Measurements from ENCODE around the gene LRRC74B.
"Not testable (repeated sequence)": the region's sequence is repeated elsewhere in the genome, so short reads cannot be mapped to it uniquely, and the experiment has no call there.

The LRRC74B gene, protein sequence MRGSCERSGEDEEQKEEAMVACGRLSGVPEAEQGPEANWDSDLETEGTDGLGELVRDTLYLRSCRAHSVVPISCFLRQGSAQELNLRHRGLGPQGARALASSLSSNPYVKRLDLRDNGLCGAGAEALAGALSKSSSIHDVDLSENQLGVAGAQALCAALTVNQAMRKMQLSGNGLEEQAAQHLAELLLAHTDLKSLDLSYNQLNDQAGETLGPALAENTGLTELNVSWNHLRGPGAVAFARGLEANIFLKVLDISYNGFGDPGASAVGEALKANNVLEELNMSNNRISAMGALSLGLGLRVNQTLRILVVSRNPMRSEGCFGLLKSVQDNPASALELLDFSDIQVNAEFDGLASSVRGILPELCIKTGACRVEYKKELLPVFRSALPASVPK

DNA sequence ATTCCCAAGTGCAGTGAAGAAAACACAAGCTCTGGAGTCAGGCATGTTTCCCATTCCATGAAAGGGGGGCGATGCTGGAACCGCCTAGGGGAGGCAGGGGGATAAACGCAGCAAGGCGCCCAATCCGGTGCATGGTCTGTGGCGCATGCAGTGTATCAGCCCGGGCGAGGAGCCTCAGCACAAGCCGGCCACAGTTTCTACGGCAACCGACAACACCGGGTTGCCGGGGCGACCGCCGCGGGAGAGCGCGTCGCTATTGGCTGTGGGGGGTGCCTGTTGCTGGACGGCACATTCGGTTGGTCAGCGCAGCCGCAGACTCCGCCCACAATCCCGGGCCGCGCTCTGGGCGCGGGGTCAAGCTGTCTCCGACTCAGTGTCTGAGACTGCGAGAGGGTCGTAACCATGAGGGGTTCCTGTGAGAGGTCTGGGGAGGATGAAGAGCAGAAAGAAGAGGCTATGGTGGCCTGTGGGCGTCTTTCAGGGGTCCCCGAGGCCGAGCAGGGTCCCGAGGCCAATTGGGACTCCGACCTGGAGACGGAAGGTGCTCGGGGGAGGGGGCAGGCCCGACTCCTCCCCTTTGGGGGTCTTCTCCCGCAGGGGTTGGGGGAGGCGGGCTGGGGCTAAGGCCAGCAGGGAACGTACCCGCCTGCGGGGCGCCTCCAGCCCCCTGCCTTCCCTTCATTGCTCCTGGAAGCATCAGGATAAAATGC is at the start of gene LRRC74B:
LRRC74B (plus strand) TSS at position 362 of the 710 bp plus-strand sequence; CDS start at position 403, 41 bp downstream.
- in situ Hi-C loops (cut with MboI; ENCODE audit: low sequenced_read_pairs), result no loop called here

DNA sequence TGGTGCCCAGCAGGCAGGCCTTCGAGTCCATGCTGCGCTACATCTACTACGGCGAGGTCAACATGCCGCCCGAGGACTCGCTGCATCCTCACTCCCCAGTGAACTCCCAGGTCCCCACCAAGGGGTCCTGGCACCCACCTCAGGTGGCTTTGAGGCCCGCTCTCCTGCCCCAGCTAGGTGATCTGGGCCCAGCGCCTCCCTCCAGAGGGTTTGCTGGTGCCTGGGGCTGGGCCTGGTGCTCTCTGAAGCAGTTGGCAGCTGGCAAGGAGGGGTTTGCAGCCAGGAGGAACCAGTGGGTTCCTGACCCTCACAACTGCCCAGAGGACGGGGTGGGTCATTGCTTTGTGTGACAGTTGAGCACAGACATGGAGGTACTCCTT is 49.7 kb upstream of the LRRC74B start:
- in situ Hi-C loops (cut with MboI; ENCODE audit: low sequenced_read_pairs), result no loop called here

DNA sequence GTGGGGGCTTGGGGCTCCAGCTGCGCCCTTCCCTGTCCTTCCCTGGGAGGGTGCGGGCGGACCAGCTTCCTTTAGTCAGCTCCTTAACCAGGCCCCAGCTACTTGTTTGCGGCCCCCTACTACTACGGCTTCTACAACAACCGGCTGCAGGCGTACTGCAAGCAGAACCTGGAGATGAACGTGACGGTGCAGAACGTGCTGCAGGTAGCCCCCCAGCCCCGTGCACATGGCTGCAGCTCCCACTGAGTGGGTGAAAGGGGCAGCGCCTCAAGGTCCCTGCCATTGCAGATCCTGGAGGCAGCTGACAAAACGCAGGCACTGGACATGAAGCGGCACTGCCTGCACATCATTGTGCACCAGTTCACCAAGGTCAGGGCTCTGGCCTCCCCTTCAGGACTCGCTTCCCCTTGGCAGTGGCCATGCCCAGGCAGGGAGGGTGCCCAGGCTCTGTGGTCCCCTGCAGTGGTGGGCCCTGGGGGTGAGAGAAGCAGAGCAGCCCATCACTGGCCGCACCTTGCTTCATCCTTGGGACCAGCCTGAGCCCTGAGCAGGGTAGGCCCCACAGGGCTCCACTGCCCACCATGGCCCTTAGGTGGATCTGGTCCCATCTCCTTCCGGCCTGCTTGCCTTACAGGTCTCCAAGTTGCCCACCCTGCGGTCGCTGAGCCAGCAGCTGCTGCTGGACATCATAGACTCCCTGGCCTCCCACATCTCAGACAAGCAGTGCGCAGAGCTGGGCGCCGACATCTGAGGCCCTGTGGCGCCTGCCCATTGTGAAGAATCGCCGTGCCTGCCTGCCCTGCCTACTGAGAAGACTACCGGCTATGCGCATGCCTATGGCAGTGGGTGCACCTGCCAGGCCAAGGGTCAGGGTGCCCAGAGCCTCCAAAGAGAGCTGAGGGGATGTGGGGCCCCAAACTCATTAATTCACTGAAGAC is 48.9 kb upstream of the LRRC74B start:
- in situ Hi-C loops (cut with MboI; ENCODE audit: low sequenced_read_pairs), result no loop called here

DNA sequence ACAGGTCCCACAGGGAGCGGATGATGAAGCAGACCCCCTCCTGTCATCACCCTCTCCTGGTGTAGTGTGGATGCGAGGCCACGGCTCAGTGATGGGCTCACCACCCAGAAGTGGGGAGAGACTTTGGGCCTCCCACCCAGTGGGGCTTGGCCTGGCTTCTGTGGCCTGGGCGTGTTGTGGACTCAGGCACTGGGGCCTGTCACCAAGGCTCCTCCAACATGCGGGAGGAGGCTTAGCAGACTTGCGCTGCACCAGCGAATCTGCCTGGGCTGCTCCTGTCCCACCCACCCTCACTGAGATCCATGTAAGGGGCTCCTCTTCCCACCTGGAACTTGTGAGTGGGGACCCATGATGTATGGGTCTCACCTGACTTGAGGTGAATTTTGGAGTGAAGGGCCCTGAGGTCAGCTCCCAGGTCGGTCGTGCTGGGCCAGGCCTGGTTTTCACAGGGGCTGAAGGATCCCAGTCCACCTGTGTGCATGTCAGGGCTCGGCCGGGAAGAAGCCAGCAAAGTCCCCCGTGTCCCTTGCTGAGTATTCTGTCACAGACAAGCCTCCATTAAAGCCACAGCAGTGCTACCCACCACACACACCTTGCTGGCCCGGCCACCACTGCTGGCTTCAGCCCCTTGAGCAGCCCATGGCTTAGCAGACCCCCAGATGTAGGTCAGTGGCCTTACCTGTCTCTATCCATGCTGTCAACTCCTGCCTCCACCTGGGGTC is 48.0 kb upstream of the LRRC74B start:
- in situ Hi-C loops (cut with MboI; ENCODE audit: low sequenced_read_pairs), result no loop called here

DNA sequence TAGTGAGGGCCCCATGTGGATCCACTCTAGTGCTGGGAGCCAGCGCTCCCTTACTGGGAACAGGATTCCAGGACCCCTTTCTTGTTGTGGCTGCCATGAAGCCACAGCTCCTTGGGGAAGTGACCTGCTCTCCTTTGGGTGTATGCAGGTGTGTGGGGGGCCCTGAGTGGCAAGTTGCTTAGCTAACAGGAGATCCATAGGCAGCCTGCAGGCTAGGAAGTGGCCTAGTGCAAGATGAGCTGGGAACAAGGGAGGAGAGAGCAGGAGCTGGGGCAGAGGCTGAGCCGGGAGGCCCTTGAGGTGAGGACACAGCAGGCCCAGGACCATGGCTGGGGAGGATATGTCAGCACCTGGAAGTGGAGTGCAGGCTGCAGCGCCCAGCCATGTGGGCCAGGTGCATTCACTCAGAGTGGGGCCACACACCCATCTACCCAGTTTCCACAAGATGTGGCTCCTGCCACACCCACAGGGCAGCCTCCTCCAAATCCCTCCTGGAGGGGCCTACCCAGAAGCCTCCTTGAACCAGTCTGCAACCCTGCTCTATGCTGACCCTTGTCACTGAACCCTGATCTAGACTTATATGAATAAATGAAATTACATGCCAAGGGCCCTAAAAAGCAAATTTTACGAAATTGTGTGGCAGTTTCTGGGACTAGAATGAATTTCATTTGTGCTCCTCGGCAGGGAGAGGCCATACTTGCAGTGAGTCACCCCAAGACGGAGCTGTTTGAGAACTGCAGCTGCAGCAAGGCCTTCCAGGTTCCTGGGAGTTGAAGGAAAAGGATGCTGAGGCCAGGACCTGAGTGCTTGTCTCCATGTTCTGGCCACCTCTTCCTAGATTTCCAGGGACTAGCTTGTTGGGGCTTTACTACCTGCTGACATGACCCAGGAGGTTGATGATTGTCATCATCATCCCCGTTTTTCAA is 47.1 kb upstream of the LRRC74B start:
- in situ Hi-C loops (cut with MboI; ENCODE audit: low sequenced_read_pairs), result no loop called here

DNA sequence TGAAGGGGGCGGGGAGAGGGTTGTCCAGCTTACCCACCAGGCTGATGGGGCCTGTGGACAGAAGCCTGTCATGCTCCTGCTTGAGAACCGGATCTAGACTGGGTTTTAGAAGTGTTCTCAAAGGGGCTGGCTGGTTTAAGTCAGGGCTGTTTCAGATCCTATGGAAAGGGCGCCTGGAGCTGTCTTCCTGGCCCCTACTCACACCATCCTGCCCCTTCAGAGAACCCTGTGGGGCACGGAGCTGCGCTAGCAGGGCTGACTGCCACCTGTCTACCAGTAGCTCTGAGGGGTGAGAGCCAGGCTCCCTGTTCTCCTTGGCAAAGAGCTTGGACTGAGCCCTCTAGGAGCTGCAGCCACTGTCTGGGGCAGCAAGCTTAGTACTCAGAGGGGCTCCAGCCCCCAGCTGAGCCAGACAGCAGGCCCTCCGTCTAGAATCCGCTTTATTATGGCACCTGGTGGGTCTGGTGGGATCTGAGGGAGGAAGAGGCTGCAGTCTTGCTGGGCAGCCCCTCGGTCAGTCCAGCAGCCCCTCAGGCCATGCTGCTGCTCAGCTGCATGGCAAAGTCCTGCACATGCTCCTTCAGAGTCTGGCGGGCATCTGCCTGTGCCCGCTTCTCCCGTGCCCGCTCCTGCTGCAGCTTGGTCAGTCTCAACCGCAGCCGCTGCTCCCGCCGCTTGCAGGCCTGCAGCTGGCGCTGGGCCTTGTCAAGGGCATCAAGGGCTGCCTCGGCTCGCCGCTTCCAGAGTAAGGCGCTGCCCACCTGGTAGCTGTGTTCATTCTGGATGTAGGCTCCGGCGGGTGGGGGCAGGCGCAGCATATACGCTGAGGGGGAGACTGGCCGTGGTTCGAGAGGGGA is 46.2 kb upstream of the LRRC74B start:
- in situ Hi-C loops (cut with MboI; ENCODE audit: low sequenced_read_pairs), result no loop called here

DNA sequence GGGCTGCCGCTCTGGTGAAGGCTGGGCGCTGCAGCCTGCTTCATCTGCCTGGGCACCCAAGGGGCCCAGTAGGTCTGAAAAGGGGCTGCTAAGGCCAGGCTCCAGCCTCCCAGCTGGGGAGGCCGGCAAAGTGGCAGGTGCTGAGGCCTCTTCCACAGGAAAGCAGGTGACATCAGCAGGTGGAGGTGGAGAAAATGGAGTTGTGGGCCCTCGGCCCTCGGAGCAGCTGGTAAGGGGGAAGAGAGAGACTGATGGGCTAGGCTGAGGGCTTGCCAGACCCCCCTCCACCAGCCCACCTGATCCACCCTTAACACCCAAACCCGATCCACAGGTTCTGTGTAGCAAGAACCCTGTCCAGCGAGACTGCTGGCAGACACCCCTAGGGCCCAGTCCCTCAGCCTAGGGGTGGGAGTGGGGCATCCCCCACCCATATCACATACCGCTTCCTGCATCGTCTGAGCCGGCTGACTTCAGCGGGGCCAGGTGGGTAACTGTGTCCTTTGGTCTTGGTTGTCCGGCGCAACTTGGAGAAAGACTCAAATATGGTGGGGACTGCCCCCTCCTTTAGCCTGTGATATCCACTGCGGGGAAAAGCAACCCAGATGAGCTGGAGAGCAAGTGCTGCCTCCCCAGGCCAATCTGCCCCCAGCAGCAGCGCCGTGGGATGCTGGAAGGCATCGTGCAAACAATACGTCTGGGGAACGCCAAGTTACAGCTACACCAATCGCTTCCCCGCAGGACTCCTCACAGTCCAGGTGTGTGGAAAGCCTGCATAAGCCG is 45.3 kb upstream of the LRRC74B start:
- in situ Hi-C loops (cut with MboI; ENCODE audit: low sequenced_read_pairs), result no loop called here

DNA sequence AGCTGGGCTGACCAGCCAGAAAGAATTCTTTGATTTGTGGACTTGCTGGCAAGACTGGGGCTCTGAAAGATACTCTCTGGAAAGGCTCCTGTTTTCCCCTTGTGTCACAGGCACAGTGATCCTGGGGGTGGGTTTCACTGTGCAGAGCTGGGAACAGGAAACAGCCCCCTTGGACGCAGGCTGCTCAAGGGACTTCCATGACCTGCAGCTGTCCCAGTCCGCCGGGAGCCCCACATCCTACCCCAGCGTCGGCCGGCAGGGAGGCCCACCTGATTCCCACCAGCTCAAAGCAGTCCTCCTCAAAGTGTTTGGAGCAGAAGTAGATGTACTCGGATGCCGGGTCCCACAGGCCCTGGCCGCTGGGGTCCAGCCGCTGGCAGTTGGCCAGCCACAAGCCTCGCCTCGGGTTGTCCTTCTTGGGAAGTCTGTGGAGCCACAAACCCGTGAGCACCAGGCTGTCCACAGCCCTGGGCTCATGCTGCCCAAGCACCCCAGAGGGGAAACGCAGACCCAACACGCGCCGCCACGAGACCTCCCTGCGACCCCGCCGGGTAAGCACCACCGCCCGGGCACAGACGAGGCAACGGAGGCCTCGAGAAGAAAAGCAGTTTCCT is 44.7 kb upstream of the LRRC74B start:
- in situ Hi-C loops (cut with MboI; ENCODE audit: low sequenced_read_pairs), result no loop called here

DNA sequence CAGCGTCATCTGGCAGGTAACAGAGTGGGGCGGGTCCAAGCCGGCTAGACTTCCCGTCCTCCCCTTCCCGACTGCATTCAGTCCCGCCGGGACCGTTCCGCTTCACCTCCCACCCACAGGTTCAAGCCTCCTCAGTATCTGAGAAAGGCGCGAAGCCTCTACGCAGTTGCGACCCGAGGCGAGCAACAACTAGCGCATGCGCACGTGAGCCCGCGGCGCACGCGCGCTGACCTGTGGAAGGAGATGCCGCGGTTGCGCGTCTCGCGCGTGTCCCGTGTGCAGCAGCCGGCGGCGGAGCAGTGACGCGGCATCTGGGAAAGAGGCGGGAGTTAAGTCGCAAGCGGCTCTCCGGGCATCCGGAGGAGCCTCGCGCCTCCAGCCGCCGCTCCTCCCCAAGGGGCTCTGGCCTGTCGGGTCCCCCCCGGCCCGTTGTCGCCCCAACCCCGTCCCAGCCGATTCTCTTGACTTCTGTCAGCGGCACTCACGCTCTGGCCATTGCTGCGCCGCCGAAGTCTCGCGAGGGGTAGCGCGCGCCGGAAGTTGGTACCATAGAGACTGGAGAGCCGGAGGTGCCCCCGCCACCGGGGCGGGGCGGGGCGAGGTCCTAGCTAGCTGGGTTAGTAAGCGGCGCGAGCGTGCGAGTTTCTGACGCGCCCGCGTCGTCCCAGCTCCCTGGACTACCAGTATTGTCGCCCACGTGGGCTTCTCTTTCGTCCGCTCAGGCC is 44.0 kb upstream of the LRRC74B start, which contains the start of gene THAP7:
THAP7 (minus strand) TSS at position 518 of the 725 bp plus-strand sequence; CDS start at position 311, 207 bp downstream.
- in situ Hi-C loops (cut with MboI; ENCODE audit: low sequenced_read_pairs), result no loop called here

DNA sequence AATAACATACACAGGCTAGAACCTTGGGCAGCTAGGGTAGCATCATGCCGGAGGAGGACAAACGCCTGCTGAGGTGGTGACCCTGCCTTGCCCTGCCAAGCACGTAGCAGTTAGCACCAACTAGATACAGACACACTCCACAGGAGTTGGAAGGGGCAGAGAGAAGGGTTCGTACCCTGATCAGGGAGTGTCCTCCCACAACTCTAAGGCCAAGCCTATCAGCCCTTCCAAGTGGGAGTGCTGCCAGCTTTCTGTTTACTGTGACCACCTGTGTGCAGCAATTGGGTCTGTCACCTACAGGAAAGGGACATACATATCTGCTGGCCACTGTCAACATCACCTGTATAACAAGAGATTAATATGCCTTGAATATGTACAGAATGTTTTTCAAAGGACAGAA is 42.0 kb upstream of the LRRC74B start:
- in situ Hi-C loops (cut with MboI; ENCODE audit: low sequenced_read_pairs), result no loop called here

DNA sequence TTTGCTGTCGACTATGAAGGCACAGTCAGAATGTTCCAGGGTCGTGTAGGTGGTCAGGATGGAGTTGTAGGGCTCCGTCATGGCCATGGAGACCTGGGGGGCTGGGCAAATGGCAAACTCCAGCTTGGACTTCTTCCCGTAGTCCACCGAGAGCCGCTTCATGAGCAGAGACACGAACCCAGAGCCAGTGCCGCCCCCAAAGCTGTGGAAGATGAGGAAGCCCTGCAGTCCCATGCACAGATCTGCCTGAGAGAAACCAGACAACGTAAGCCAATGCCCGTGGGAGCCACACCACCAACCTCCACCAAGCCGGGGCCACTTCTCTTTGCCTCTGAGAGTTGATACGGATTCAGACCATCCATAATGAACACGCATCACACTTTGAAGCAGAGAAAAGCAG is 36.5 kb upstream of the LRRC74B start:
- in situ Hi-C loops (cut with MboI; ENCODE audit: low sequenced_read_pairs), result not testable (repeated sequence)

DNA sequence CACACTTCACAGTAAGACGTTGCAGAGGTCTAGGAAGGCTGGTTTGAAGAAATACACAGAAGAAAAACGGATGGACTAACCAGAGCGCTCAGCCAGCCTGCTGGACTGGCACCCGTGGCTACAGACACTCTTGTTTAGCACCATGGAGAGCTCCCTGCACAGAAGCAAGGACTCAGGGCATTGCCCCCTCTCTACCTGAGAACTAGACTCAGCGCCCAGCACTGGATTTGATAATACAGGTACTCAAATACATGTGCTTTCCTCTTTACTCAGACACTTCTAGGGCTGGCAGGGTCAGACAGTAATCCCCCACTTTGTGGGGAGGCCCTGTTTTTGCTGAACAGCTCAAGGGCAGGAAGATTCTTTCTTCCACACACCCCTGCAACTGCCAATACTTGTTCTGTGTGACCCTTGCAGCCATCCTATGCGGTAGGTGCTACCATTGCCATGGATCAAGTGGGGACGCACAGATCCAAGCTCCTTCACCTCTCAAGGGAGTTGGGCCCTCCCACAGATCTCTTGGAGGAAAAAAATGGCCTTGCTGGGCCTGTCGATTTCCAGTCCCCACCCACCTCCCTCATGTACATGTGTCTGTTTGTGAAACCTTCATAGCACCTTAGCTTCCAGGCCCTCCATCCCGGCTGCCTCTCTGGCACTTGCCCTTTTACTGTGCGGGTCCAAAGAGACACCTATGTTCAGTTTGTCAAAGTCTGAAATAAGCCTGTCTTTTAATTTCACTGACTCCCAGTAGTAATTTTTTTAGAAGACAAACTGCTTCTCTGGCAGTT is 35.9 kb upstream of the LRRC74B start:
- in situ Hi-C loops (cut with MboI; ENCODE audit: low sequenced_read_pairs), result no loop called here

DNA sequence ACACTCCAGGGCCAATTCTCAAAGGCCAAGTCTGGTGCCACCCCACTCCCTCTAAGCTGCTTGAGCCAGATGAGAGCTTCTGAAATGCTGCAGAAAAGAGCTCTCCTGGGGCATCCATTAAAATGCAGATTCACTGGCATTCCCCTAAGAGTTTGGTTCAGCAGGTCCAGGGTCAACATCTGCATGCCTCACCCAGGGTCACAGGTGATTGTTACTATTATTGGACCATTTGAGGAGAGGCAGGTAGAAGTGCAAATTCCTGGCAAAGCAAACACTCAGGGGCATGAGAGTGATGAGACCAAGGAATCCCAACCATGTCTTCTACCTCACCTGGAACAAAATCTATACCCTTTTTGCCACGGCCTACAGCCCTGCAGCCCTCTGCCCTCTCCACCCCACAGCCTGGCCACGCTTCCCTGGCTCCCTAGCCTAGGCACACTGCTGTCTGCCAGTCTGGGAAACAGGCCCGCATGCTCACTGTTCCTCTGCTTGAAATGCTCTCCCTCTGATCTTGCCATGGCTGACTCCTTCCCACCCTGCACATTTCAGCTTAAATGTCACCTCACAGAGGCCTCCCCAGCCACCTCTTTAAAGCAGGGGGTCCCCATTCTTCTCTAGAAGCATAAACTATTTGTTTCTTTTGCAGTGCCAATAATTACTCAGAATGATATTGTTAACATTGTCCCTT is 35.2 kb upstream of the LRRC74B start:
- in situ Hi-C loops (cut with MboI; ENCODE audit: low sequenced_read_pairs), result no loop called here

DNA sequence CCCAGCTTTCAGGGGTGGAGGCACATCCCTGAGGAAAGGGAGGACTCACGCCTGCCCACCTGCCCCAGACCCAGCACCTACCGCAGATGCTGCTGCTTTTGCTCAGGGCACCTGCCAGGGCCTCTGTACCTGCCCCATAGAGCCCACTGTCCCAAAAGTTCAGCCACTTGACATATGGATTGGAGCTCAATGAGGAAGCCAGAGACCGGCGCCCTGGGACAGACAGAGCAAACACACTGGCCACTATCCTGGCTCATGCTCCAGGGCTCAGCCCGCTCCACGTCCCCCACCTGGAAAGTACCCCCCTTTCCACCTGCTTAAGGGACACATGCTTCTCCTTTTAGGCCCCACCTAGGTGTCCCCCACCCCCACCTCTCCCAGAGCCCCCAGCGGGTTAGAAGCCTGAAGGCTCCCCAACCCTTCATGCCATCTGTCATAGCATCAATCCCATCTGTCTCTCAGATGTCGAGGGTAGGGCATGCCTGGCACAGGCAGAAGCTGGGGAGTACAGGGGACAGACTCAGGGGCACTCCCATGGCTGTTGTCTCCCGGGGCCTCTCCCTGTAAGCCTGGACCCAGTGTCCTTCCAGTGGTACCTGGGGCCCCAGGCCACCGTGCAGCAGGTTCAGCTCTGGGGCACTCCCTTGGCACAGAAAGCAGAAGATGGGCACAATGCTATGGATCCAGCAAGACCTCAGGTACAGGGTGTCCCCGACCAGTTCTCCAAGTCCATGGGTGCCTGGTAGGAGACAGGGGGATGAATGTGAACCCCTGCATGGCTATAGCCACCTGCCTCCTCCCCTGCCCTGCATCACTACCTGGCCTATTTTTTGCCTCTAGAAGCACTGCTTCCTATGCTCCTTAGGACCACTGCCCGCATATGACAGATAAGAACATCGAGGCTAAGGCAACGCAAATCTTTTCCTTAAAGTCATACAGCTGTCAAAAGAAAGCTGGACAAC is 33.0 kb upstream of the LRRC74B start:
- in situ Hi-C loops (cut with MboI; ENCODE audit: low sequenced_read_pairs), result no loop called here
